Measurements from ENCODE around the gene MYO1D.

DNA sequence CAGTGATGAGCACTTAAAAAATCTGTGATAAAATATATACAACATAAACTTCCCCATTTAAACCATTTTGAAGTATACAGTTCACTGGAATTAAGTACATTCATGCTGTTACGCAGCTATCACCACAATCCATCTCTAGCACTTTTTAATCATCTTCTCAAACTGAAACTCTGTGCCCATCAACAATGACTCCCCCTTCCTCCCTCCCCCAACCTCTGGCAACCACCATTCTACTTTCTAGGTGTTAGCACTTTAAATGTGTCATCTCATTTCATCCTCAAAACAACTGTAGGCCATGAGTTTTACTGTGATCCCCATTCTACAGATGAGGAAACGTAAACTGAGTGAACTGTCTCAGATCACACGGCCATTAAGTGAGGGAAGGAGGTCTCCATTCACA lies 37.3 kb upstream of the MYO1D start:
- TF ChIP-seq, protein P1, sequence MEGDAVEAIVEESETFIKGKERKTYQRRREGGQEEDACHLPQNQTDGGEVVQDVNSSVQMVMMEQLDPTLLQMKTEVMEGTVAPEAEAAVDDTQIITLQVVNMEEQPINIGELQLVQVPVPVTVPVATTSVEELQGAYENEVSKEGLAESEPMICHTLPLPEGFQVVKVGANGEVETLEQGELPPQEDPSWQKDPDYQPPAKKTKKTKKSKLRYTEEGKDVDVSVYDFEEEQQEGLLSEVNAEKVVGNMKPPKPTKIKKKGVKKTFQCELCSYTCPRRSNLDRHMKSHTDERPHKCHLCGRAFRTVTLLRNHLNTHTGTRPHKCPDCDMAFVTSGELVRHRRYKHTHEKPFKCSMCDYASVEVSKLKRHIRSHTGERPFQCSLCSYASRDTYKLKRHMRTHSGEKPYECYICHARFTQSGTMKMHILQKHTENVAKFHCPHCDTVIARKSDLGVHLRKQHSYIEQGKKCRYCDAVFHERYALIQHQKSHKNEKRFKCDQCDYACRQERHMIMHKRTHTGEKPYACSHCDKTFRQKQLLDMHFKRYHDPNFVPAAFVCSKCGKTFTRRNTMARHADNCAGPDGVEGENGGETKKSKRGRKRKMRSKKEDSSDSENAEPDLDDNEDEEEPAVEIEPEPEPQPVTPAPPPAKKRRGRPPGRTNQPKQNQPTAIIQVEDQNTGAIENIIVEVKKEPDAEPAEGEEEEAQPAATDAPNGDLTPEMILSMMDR (IDR thresholded peaks at IDR 0.05 in 2 of 3, conservative IDR thresholded peaks at IDR 0.05 in 1 of 3; ENCODE audit: borderline replicate concordance in 1 of 3, insufficient read depth in 1 of 3, low read depth in 2 of 3, low read length in 2 of 3): no peak
- no peak for TF ChIP-seq POLR2A (IDR thresholded peaks at IDR 0.05; ENCODE audit: borderline replicate concordance, extremely low read depth, insufficient read depth, insufficient read length)

Measured in HCT116 (cell line).